GM12874 (cell line): Measurements from ENCODE around the gene PVALEF.

Source experiments
- TF ChIP-seq, protein P1 (sequence below): IDR thresholded peaks from 2 replicates; pipeline ENCODE4 v1.5.1; 2011; ENCODE audit warnings: low read depth, mild to moderate bottlenecking, control low read depth, low read length, moderate library complexity; ENCODE audit not compliant: insufficient read depth

The PVALEF gene

DNA sequence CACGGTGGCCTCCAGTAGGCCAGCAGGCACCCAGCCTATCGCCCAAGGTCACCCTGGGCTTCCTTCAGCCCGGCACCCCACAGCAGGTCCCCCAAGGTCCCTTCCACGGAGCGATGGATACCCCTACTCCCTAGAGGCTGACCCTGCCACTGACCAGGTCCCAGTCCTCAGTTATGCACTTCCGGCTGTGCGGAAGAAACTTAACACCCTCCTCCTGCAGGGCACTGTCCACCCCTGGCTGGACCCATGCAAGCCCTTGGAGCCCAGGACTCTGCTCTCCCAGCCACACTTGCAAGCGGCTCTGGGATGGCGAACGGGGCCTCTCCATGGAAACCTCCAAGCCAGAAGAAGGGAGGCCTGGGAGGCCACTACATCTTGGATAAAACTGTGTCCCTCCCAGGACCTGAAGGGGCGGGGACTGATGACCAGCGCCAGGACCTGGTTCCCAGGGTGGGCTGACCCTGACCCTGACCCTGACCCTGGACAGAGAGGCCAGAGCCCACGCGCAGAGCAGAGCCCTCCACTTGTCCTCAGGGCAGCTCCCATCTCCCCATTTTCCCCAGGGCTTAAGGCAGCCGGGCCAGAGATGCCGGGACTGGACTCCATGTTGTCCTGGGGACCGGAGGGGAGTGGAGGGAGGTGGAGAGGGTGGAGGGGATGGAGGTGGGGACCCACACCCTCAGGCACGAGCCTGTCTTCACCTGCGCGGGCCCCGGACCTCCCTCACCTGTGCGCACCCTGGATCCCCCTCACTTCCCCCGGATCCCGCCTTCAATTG, 56.7 kb downstream of the PVALEF start:
- TF ChIP-seq, protein P1, sequence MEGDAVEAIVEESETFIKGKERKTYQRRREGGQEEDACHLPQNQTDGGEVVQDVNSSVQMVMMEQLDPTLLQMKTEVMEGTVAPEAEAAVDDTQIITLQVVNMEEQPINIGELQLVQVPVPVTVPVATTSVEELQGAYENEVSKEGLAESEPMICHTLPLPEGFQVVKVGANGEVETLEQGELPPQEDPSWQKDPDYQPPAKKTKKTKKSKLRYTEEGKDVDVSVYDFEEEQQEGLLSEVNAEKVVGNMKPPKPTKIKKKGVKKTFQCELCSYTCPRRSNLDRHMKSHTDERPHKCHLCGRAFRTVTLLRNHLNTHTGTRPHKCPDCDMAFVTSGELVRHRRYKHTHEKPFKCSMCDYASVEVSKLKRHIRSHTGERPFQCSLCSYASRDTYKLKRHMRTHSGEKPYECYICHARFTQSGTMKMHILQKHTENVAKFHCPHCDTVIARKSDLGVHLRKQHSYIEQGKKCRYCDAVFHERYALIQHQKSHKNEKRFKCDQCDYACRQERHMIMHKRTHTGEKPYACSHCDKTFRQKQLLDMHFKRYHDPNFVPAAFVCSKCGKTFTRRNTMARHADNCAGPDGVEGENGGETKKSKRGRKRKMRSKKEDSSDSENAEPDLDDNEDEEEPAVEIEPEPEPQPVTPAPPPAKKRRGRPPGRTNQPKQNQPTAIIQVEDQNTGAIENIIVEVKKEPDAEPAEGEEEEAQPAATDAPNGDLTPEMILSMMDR: no peak

GRCh38 chr17:81222620-81222905, 57.3 kb downstream of the PVALEF start:
- TF ChIP-seq, protein P1: no peak

DNA sequence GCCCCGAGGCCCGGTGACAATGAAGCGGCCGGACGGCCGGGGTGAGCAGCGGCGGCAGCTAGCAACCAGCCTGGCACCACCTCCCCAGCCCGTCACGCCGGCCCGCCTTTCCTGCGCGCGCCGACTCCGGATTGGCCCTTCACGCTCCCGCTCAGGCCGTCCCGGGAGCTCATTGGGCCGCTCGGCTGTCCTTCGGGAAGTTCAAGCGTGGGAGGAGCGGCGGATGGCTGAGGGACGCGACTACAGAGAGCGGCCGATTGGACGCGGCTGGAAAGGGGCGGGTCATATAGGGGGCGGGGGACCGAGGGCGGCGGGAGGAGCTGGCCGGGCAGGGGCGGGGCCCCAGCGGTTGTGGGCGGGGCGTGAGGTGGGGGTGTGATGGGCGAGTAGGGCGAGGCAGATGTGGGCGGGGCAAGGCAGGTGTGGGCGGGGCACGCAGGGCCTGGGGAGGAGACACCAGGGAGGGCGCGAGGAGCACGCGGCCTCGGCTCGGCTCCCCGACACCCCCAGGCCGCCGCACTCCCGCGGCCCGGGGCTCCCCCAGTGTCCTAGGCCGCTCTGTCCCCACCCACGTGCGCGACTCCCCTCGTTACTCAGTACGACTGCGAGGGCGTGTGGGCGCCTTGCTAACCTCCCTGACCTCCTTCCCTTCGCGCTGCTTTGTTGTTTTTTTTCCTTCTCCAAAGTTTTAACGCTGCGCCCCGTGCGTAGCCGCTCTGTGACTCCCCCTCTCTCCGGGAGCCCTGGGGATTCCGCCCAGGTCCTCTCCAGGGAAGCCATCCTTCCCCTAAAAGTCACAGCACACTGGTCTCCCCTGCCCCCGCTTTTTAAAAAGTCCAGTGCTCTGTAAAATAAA, 57.8 kb downstream of the PVALEF start, which contains the start of gene CEP131:
Gene CEP131 (minus strand): TSS at position 60 of the 856 bp plus-strand sequence. CDS start 2,909 bp downstream, outside the sequence.
- TF ChIP-seq, protein P1: no peak

GRCh38 chr17:81223762-81224130, 58.4 kb downstream of the PVALEF start:
- TF ChIP-seq, protein P1: no peak

DNA sequence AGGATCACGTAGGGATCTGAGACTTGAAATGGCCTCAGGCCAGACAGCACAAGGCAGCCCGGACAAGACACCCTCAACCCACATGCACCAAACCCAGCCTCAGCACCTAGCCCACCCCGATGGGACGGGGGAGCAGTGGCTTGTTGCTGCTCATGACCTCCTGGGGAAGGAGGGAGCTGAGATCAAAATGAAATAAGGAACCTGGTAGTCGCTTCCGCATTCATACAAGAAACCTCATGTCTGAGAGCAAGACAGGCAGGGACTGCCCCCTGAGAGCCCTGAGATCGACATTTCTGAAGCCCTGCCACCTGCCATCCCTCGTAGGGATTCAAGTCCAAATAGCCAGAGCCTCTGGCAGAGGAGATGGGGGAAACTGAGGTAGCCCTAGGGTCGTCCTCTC, 63.1 kb downstream of the PVALEF start:
- TF ChIP-seq, protein P1: no peak

DNA sequence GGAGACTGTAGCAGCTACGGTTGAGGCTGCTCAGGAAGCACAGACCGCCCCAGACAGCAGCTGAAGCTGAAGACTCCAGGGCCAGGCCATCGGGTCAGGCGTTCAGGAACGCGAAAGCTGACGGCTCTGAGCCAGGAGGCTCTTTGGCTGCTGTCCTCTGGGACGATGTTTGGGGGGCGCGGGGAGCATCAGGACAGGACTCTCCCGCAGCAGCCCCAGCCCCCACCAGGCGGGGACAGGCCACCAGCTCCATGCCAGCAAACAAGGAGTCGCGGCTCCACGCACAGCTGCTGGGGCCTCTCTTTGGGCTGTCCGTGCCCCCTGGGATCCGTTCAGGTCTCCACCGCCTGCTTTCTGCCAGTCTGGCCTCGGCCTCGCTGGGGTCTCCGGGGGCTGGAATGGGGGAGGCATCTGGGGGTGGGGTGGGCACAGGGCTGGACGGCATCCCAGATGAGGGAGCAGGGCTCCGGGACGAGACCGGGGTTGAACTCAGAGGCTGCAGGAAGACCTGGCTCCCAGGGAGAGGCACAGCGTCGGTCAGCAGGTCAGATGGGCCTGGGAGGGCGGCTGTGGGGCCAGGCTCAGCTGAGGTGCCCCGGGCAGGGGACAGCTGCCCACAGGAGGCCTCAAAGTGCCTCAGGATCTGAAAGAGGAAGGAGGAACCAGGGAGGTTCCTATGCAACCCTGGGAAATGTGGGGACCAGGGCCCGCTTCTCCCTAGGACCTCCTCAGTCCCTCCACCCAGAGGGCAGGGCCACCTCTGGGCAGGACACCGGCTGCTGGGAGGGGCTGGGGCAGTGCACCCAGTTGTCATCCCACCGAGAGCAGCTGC, 63.7 kb downstream of the PVALEF start:
- TF ChIP-seq, protein P1: no peak

GRCh38 chr17:81229666-81229920, 64.3 kb downstream of the PVALEF start:
- TF ChIP-seq, protein P1: no peak
